ENCODE measurements around the gene PFDN4.
A peak's percentile ranks its signal among the peaks of the same experiment; 100 is the strongest.
"Not testable (repeated sequence)": the region's sequence is repeated elsewhere in the genome, so short reads cannot be mapped to it uniquely, and the experiment has no call there.

The PFDN4 gene

DNA sequence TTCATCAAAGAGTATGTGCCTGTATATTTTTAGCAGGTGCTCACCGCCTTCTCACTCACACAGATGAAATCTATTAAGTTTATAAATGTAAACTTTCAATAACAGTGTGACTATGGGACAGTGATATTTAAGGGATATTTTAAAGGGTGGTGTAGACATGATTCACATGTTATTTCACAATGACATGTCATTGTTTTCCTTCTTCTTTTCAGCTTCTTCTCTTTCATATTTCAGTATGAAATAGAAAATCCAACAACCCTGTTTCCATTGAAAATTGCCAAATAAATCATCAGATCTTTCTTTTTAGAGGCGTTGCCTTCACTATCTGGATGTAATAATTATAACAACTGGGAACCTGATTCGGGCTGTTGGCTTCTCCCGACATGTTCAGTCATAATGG lies 54.8 kb downstream of the PFDN4 start:
- TF ChIP-seq, protein P1, sequence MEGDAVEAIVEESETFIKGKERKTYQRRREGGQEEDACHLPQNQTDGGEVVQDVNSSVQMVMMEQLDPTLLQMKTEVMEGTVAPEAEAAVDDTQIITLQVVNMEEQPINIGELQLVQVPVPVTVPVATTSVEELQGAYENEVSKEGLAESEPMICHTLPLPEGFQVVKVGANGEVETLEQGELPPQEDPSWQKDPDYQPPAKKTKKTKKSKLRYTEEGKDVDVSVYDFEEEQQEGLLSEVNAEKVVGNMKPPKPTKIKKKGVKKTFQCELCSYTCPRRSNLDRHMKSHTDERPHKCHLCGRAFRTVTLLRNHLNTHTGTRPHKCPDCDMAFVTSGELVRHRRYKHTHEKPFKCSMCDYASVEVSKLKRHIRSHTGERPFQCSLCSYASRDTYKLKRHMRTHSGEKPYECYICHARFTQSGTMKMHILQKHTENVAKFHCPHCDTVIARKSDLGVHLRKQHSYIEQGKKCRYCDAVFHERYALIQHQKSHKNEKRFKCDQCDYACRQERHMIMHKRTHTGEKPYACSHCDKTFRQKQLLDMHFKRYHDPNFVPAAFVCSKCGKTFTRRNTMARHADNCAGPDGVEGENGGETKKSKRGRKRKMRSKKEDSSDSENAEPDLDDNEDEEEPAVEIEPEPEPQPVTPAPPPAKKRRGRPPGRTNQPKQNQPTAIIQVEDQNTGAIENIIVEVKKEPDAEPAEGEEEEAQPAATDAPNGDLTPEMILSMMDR (conservative IDR thresholded peaks at IDR 0.05; ENCODE audit: low read length) = no peak
- no peak for DNase-seq (ENCODE audit: low read depth)
- H3K4me3 ChIP-seq (ENCODE audit: low read length) = no peak overlapping the region

DNA sequence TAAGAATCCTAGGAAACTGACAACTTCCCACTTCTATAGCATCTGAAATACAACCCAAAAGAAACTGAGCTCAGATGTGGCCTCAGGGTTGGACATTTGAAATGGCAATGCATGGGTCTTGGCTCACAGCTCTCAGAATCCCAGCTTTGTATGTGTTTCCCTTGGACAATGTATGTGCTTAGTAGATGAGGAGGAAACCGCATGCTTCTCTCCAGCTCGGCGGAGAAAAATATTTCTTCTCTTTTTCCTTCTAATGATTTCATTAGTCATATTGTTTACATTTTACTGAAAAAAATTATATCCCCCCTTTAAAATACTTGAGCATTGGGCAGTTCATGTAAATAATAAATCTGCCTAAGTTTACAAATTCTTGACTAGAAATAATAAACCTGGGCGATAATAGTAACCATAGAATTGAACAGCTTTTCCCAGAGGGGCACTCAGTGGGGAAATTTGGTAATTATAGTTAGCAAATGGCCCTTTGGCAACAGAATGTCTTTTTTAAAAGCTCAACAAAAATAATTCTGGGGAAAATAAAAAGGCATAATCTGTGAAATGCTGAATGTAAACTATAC lies 55.3 kb downstream of the PFDN4 start:
- TF ChIP-seq, protein P1 (conservative IDR thresholded peaks at IDR 0.05; ENCODE audit: low read length) = no peak
- no peak overlapping the region for H3K4me3 ChIP-seq (ENCODE audit: low read length)
- no peak for DNase-seq (ENCODE audit: low read depth)

DNA sequence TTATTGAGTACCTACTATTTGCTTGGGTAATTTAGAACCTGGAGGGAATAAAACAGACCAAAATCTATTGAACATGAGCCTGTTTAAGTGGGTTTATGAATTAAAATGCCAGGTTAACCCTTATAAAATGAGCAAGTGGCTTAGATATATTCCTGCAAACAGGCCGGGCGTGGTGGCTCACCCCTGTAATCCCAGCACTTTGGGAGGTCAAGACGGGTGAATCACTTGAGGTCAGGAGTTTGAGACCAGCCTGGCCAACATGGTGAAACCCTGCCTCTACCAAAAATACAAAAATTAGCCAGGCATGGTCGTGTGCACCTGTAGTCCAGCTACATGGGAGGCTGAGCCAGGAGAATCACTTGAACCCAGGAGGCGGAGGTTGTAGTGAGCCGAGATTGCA lies 57.9 kb downstream of the PFDN4 start:
- not testable (repeated sequence) for H3K4me3 ChIP-seq (ENCODE audit: low read length); DNase-seq (ENCODE audit: low read depth)

DNA sequence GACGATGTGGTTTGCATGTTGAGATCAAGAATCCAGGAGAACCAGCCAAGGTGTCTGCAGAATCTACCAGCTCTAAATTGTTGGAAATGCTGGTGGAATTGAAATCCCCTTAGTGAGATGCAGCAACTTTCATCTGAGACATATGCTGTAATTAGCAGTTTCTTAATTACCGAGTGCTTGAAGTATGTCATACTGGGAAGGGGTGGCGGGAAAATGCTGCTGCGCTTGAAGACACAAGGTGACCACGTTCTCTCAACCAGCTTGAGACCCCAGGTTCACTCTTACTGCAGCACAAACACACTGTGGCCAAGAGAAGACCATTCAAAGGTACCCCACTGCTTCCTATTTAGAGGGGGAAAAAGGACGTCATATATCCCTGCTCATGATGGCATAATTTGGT lies 59.0 kb downstream of the PFDN4 start:
- DNase-seq (ENCODE audit: low read depth) = no peak
- H3K4me3 ChIP-seq (ENCODE audit: low read length) = no peak overlapping the region
- TF ChIP-seq, protein P1 (conservative IDR thresholded peaks at IDR 0.05; ENCODE audit: low read length) = no peak

DNA sequence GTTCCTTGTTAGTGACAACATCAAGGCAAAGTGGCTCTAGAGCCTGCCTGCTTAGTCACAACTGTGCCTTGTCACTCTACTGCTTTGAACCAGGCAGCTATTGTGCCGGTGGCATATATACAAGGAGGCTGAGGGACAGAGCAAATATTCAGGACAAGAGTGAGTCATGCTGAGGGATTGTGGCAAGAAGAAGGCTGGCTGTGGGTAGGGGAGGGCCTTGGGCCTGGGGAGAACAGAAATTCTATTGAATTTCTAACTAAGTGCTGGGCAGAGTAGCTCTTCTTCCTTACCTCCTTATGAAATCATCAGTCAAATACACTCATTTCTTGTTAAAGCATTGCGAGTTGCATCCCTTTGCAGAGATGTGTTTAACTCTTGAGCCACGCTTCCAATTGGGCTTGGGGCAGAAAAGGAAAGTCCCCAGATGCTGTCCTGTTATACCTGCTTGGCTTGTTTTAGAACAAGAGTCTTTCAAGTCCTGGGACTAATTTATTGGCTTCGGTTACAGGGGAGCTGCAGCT lies 59.7 kb downstream of the PFDN4 start:
- peak; percentile 16 for DNase-seq (ENCODE audit: low read depth)
- TF ChIP-seq, protein P1 (conservative IDR thresholded peaks at IDR 0.05; ENCODE audit: low read length) = no peak
- no peak overlapping the region for H3K4me3 ChIP-seq (ENCODE audit: low read length)

DNA sequence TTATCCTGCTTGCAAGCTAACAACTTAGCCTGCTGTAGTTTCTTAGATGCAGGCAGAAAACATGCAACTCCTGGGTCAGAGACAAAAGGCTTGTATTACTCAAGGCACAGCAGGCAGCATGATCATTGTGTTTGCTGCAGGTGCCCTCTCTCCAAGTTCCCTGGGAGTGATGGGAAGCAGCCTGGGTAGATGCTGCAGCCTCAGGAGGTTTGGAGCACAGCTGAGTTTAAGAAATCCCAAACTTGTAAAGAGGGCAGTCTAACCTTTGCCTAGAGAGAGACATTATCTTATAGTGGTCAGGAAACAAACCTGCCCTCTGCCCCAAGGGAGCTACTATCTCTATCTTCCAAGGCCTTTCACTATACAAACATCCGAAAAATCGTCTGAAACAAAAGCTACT lies 61.1 kb downstream of the PFDN4 start:
- no peak for DNase-seq (ENCODE audit: low read depth)
- no peak overlapping the region for H3K4me3 ChIP-seq (ENCODE audit: low read length)
- TF ChIP-seq, protein P1 (conservative IDR thresholded peaks at IDR 0.05; ENCODE audit: low read length) = no peak

All from AG10803 (cell line).